Stimulated activated CD4-positive, alpha-beta T cell treated with anti-CD3 and anti-CD28 coated beads, Interleukin-1b, Interleukin-23, amount 100 ng/mL, for 48 hours (primary cell): ENCODE results near the gene PLCB2.

Source experiments
- DNase-seq: peaks from one replicate; pipeline ENCODE4 v3.0.0-alpha.2; 2020

PLCB2 gene

GRCh38 chr15:40340038-40340739, 32.5 kb upstream of the PLCB2 start:
- DNase-seq, result no peak

GRCh38 chr15:40339621-40339945, 31.8 kb upstream of the PLCB2 start:
- DNase-seq, result no peak

DNA sequence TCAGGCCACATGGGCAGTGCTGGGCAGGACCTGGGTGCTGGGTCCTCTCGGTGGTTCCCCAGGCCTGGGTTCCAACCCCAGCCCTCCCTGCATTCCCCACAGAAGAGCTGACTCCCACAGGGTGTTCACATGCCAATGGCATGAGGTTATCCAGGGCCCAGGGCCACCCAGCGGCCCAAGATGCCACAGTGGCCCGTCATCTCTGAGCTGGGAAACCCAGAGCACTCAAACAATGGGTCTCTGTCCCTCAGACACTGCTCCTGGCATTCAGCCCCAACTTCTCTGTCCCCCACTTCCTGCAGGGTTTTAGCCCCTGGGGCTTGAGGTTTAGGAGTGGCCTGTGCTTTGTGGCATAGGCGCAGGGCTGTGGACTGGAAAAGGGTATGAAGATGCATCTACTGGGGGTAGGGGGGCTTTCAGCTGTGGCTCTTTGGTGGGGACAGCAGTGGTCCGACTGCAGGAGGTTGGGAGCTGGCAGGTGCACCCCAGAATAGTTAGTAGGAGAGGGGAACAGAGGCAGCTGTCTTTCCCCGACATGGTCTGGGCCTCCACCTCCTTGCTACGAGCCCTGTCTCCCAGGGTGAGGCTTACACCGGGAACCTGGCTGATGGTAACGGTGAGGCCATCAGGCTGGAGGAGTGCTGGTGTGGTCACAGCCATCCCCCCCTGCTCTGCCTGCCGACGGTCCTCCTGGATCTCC, 31.3 kb upstream of the PLCB2 start:
- DNase-seq, result no peak

DNA sequence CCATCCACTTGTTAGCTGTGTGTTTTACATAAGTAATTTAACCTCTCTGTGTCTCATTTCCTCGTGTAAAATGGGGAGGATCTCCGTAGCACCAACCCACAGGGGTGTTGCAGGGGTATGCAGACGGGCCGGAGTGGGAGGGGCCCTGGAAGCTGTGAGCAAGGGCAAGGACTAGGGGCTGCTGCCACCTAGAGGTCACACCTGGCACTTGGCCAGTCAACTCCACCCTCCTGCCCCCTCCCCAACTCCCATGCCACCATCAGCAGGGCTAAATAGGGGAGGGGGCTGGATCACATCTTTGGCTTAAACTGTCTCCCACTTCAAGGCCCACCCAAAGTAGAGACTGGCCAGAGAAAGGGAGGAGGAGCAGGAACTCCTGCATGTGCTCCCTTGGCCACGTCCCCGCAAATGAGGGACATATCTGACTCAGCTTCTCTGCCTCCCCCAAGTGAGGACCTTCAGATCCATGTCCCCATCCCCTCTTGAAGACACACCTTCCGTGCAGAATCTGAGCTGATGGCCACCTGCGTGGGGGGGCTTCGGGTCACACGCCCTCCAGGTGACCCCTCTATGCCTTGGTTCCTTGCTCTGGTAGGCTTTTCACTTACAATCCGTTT, 30.4 kb upstream of the PLCB2 start:
- peak; percentile 82 for DNase-seq

DNA sequence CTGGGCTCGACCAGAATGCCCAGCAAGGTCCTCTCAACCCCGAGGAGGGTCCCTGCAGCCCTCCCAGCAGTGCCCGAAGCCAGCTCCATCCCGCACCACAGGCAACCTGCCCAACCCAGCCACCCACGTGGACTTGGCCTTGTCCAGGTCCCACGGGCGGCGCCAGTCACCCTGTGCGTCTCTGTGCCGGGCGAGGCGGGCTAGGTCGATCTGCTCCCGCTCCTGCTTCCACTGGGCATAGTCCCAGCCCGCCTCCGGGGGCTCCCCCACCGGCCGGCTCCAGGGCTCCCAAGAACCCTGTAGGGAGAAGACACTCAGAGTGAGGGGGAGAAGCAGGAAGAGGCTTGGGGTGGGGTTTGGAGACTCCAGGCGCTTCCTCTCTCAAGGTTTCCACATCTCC, 29.9 kb upstream of the PLCB2 start:
- DNase-seq, result no peak

GRCh38 chr15:40336744-40337122, 29.0 kb upstream of the PLCB2 start:
- DNase-seq, result no peak

DNA sequence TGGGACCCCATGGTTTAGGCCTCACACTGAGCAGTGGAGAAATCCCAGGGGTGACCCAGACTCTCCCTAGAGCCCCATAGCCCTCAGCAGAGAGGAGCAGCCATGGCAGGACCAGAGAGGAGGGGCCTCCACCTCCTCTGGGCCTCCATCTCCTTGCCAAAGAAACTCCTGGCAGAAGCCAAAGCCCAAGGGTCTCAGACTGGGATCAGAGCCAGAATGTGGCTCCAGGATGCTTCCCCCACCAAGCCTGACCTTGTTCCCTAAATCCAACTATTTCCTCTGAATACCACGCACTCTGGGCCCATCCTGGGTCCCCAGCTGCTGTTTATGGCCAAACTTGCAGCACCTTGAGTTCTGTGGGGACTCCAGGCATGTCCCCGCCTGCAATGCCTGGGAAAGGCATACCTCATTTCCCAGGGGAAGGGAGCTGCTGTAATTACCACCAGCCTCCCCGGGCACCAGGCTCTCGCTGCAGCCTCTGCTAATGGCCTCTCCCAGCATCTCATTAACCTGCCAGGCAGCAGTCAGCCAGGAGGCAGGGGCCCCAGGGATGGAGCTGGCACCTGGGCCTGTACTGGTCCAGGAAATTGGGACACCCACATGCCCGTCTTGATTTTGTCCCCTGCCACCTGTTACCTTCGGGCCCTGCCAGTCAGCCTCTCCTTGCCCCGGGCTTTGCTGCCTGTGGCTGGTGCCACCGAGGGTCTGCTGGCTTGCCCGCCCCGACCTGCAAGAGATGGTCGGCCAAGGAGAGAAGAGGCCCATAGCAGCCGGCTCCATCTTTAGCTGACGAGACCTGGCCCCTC, 28.4 kb upstream of the PLCB2 start:
- DNase-seq, result no peak

DNA sequence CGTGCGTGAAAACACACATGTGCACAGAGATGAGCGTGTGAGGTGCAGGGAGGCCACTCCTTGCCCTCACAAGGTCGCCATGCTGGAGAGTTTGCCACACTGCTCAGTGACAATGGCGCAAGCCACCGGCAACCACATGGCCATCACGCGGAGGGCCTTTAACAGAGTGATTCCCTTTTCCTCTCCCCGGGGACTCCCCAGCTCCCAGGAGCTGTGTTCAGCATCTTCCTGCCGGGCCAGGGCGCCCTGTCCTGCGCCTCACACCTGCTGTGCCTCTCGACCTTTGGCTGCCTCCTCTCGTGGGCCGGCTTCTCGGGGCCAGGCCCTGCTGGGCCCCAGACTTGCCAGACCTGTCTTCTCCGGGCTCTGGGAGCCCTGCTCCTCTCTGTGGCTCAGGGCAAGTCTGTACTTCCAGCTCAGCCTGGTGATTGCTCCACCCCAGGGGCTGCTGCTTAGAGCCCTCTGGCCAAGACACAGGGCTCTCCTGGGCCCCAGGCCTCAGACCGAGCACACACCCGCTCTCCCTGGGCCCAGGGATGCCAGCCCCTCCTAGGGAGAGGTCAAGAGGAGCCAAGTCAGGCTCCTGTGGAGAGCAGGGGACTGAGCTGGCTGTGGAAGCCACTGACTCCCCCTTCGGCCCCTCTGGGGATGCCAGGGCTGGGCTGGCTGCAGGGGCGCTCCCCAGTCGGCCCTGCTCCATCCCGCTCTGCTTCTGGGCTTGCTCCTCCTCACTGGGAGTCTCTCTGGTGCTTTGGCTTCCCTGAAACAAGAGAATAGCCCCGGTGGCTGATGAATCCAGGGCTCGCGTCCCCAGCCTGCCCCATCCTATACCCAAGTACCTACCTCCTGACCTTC, 27.4 kb upstream of the PLCB2 start:
- no peak for DNase-seq

DNA sequence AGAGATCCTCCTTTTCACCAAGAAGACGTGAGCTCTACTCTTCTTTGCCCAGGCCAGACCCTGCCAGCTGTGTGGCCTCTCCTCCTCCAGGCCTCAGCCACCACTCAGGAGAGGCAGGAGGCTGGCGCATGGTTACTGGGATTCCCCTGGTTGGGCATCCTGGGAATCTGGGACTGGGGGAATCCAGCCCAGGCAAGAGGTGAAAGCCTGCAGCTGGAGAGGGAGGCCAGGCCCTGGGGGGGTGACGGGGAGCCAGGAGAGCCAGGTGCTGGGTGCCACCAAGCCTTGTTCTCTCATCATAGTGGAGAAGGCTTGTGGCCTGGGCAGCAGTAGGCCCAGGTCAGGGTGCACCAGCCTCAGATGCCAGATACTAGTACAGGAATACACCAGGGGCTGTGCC, 26.8 kb upstream of the PLCB2 start:
- DNase-seq, result no peak

- DNase-seq, result peak; percentile 44
Observed at GRCh38 chr15:40333922-40334492, 26.3 kb upstream of the PLCB2 start.

GRCh38 chr15:40332113-40332781, 24.5 kb upstream of the PLCB2 start:
- no peak for DNase-seq

DNA sequence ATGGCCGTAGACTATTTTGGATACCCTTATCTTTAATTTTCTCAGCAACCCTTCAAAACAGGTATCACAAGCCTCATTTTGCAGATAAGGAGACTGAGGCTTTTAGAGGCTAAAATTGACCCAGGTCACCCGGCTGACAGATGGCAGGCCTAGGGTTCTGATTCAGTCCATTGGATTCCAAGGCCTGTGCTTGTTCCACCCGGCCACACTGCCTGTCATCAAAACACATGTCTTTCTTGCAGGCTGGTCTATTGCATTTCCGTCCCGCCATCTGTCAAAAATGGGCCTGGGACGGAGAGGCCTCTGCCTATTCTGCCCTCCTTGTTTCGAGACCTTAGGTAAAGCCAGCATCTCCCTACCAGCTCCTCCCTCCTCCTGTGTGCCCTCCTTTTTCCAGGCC, 23.9 kb upstream of the PLCB2 start:
- DNase-seq, result no peak

GRCh38 chr15:40331026-40331425, 23.3 kb upstream of the PLCB2 start:
- DNase-seq, result no peak

DNA sequence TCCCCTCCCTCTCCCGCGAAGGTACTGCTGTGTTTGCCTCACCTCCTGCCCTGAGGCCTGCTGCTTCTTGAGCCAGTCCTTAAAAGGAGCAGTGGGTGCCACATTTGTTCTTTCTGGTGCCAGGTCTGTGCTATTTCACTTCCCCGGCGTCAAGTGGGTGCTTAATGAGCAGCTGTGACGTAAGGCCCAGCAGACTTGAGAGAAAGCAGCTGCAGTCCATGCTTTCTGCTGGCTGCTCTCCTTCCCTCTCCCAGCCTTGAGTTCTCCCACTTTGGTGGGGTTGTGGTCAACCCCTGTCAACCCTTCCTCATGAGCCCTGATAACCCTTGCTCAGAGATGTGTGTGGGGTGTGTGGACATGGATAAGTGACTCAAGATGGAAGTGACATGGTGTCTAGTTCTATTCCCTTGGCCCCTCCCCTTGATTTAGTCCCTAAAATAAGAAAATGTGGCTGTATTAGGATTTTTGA, 22.7 kb upstream of the PLCB2 start:
- DNase-seq, result no peak

GRCh38 chr15:40329804-40330203, 22.1 kb upstream of the PLCB2 start:
- DNase-seq, result no peak

DNA sequence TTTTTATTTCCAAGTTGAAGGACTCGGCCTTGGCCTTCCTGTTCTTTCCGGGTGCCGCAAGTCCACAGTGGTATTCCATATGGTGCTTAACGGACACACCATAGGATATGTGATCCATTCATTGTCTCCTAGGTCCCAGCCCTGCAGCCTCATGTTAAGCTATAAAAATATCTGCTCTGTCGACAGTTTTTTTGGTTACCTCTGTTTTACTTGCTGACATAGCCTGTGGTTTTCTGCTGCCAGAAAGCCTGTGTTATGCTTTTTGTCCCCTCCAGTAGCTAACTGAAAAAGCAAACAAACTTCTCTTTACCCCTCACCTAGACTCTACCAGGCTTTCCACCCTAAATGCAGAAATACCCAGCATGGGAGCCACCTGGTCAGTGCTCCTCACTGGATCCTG, 21.0 kb upstream of the PLCB2 start:
- no peak for DNase-seq

GRCh38 chr15:40328176-40328575, 20.4 kb upstream of the PLCB2 start:
- DNase-seq, result no peak

DNA sequence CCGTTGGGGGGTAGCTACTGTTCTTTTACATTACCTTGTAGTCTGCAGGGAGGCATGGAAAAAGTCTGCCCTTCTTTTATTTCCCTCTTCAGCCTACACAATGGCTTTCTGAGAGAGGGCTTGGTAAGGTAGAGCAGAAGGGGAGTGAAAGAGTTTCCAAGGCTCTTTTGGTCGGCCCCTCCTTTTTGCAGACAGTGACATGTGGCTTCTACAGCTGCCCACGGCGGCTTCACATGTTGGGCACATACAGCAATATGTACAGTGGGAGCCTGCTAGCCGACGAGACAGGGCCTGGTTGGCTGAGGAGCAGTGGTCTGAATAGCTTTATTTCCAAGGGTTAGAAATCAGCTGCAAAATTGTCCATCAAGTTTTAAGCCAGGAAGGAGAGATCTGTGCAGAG, 19.7 kb upstream of the PLCB2 start:
- no peak for DNase-seq

GRCh38 chr15:40325700-40326099, 18.0 kb upstream of the PLCB2 start:
- no peak for DNase-seq

DNA sequence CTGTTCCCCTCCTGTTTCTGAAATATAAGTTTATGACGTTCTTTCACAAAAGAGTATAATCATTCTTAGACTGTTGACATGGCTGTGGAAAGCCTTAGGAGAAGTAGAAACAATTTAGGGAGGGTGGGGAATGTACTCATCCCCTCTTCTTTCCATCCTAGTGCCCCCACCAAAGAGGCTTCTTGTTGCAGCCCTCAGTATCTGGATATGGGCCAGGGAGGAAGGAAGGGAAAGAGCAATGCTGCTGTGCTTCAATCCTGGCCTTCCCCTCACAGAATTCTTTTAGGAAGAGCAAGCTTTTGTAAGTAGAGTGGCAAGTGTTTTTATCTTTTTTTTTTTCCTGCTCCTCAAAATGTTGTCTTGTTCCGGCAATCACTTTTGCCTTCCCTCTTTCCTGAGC, 17.5 kb upstream of the PLCB2 start:
- DNase-seq, result no peak
